GM06990 (cell line): ENCODE data around the gene NKD1.

Experiments used
- DNase-seq: peaks from one replicate; pipeline ENCODE4 v3.0.0-alpha.2; 2011; ENCODE audit not compliant: insufficient read length; ENCODE audit errors: extremely low read depth
- H3K27me3 ChIP-seq: replicated peaks from 2 replicates; pipeline ENCODE4 v1.6.0; 2011; ENCODE audit warnings: low read length; ENCODE audit not compliant: control insufficient read depth, insufficient read depth
- H3K36me3 ChIP-seq: 2 replicates; pipeline ENCODE4 v1.5.1; 2011; ENCODE audit warnings: low read length; ENCODE audit not compliant: control insufficient read depth, insufficient read depth
- H3K4me3 ChIP-seq: replicated peaks from 2 replicates; pipeline ENCODE4 v1.5.1; 2011; ENCODE audit warnings: low read depth, mild to moderate bottlenecking, control low read depth, low read length
- CTCF ChIP-seq: IDR thresholded peaks from 2 replicates; pipeline ENCODE4 v1.5.1; 2011; ENCODE audit warnings: low read length, control low read depth, mild to moderate bottlenecking, inconsistent platforms; ENCODE audit not compliant: insufficient read depth, poor library complexity, severe bottlenecking

NKD1 gene

GRCh38 chr16:50580180-50580798 is 32.1 kb downstream of the NKD1 start:
- H3K27me3 ChIP-seq = no peaks in the 10 kb centered on the region
- no peak overlapping the region for H3K4me3 ChIP-seq
- DNase-seq = no peak
- TF ChIP-seq CTCF = no peak
- no peaks in the 10 kb centered on the region for H3K36me3 ChIP-seq

- Histone ChIP-seq H3K4me3 (no peak overlapping the region), H3K36me3 (no peaks in the 10 kb centered on the region), H3K27me3 (no peaks in the 10 kb centered on the region)
- TF ChIP-seq CTCF = no peak
- DNase-seq = no peak
Observed at GRCh38 chr16:50581845-50582244, 33.6 kb downstream of the NKD1 start.

GRCh38 chr16:50583211-50583610 is 35.0 kb downstream of the NKD1 start:
- DNase-seq = no peak
- TF ChIP-seq CTCF = no peak
- Histone ChIP-seq H3K27me3 (no peaks in the 10 kb centered on the region), H3K36me3 (no peaks in the 10 kb centered on the region), H3K4me3 (no peak overlapping the region)

GRCh38 chr16:50584033-50584722 is 36.0 kb downstream of the NKD1 start:
- DNase-seq = no peak
- Histone ChIP-seq H3K36me3 (no peaks in the 10 kb centered on the region), H3K4me3 (no peak overlapping the region), H3K27me3 (no peaks in the 10 kb centered on the region)
- no peak for TF ChIP-seq CTCF

GRCh38 chr16:50585331-50585776 is 37.2 kb downstream of the NKD1 start:
- no peak for DNase-seq
- no peaks in the 10 kb centered on the region for H3K27me3 ChIP-seq
- no peak for TF ChIP-seq CTCF
- H3K4me3 ChIP-seq = no peak overlapping the region
- no peaks in the 10 kb centered on the region for H3K36me3 ChIP-seq
